OCI-M2 (cell line): ENCODE results near the gene MTRF1L.

ENCODE experiments used
- DNase-seq: peaks from one replicate; lab custom pipeline; 2025; ENCODE audit not compliant: unreplicated experiment; lab: John Stamatoyannopoulos, UW

The MTRF1L gene

DNA sequence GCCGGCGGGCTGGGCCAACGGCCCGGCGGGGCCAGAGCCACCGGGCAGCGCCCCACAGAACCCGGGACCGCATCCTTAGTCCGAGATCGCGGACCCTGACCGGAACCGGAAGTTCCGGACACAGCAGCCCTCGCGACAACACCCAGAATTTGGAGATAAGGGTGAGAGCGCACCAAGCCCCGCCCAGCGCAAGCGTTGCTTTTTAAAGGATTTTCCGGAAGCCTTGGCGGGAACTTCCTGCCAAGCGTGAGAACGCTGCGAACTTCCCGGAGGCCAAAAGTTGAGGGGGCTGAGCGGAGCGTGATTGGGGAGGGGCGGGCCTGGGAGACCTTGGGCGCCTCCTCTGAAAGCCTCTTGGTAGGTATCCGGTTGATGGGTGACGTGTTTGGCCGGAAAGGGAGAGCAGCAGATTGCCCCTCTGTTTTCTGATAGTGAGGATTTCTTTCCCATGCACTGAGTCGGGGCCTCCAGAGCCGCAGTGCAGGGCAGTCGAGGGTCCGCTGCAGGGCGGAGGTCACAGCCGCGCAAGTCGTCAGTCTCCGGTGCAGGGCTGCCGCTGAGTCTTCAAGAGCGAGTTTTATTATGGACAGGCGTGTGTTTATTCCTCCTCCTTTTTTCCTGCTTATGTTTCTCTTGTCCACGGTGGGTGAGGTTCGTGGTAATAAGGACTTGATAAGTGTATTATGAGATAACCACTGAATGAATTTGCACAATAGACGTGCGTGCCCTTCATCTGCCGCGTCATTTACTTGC is at the start of gene MTRF1L:
MTRF1L (minus strand) TSS at position 97 of the 753 bp plus-strand sequence; CDS start at position 73, 24 bp downstream.
- peak; percentile 92 for DNase-seq

DNA sequence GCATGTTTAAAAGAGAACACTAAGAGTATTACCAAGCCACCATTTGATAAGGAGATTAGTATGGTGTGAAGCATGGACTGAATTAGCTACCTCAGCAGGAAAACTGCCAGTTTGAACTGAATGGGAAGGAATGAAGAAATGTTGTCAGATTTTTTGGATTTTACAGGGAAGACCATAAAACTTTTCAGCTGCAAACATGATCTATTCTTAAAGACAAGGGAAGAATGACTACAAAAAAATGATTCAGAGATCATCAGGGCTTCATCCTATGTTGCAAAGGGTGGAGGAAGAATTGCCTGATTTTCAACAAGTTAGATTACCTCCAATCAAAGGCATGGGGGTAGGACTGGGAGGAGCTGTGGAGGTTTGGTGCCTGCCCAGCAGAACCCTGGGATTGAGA is 49.3 kb upstream of the MTRF1L start:
- no peak for DNase-seq

GRCh38 chr6:153048631-153049030 is 46.1 kb upstream of the MTRF1L start:
- DNase-seq, result no peak

GRCh38 chr6:153047386-153047785 is 44.9 kb upstream of the MTRF1L start:
- DNase-seq, result no peak

- no peak for DNase-seq
Measured at GRCh38 chr6:153045271-153045670, 42.8 kb upstream of the MTRF1L start.

DNA sequence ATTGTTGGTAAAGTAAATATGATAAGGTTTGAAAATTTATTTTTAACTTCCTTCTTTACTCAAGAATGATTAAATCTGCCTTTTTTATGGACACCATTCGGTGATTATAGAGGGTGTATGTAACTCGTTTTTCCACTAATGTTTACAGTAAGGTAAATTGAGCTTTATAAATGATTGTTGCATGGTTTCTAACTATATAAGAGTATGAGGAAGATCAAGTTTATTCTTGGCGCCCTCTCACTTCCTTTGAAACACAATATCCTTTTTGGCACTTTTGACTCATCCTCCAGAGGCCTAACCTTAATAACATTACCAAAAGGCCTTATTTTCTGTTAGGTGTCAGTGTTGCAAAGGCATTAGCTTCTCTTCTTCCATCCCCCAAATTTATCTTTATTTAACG is 41.8 kb upstream of the MTRF1L start:
- no peak for DNase-seq

- DNase-seq, result no peak
Measured at GRCh38 chr6:153043719-153044118, 41.2 kb upstream of the MTRF1L start.

- DNase-seq, result no peak
Measured at GRCh38 chr6:153038378-153039057, 36.0 kb upstream of the MTRF1L start.

GRCh38 chr6:153034139-153034538 is 31.6 kb upstream of the MTRF1L start:
- no peak for DNase-seq

- DNase-seq, result peak; percentile 17
Measured at GRCh38 chr6:153032255-153032882, 29.9 kb upstream of the MTRF1L start.

- no peak for DNase-seq
Measured at GRCh38 chr6:153031335-153031955, 28.9 kb upstream of the MTRF1L start.

DNA sequence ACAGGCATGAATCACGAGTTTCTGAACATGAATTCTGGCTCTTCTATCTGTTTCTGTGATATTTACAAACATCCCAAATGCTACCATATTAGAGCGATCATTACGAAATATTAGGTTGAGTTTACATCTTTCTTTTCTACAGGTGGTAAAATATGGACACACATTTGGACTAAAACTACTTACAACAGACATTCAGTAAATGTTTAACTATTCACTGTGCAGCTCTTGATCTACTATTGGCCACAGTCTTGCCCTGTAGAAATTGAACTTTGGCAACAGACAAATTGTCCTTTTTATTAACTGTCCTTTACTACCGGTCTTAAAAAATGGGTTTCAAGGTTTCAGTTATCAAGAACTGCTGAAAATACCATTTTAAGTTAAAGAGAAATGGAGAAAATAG is 26.5 kb upstream of the MTRF1L start:
- DNase-seq, result no peak

GRCh38 chr6:153028286-153028685 is 25.8 kb upstream of the MTRF1L start:
- no peak for DNase-seq

DNA sequence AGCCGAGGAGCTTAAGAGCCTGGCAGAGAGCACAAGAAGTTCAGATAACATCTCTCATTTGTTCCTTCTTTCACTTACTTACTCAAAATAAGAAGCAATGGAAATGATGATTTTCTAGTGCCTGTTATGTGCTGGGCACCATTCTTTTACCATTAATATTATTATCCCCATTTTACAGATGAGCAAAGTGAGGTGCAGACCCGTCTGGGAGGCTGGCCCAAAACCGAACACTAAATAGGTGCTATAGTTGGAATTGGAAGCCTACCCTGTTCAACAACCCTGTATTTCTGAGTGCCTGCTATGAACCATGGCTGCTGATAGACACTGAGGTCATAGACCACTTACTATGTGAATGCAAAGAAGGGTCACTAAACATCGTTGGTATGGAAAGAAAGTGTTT is 25.0 kb upstream of the MTRF1L start:
- no peak for DNase-seq

GRCh38 chr6:153024709-153025017 is 22.2 kb upstream of the MTRF1L start:
- no peak for DNase-seq

- peak; percentile 46 for DNase-seq
Measured at GRCh38 chr6:153023977-153024708, 21.6 kb upstream of the MTRF1L start.

DNA sequence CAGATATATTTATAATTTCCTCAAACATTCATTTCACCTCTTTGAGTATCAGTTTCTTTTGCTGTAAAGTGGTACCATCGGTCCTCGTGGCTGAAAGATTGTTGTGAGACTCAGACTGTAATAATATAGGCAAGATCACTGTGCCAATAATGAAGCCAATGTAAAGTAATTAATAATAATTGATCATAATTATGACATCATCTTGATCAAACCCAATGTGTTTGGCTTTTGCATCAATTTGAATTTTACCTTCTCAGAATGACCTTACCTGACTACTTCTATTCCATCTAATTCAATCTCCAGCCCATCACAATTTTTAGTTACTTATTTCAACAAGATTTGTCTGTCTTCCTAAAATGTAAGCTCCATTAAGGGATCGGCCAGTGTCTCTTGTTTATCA is 15.8 kb upstream of the MTRF1L start:
- no peak for DNase-seq

DNA sequence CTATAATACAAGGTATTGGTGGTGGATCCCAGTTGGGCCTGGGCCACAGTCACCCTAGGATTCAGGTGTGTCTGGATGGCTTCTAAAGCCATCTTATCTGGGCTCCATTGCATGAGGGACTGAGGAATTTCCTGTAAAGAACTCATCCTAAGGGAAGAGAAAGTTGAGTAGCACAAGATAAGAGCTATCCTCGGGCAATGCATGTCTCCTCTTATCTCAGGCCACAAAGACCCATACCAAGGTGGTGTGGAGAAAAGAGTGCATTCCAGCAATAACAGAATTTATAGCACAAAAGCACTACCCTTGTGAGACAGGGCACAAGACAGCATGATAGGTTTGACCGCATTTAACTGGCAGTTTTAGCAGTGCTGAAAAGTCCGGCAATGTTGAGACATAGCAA is 14.3 kb upstream of the MTRF1L start:
- DNase-seq, result no peak

DNA sequence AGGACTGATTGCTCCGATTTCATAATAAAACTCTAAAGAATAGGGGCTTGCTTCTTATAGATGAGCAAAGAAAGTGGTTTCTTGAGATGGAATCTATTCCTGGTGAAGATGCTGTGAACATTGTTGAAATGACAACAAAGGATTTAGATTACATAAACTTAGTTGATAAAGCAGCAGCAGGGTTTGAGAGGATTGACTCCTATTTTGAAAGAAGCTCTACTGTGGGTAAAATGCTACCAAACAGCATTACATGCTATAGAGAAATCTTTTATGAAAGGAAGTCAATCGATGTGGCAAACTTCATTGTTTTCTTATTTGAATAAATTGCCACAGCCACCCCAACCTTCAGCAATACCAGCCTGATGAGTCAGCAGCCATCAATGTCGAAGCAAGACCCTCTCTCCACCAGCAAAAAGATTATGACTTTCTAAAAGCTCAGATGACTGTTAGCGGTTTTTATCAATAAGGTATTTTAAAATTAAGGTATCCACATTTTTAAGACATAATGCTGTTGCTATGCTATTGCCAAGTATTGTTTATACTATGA is 12.7 kb upstream of the MTRF1L start:
- no peak for DNase-seq

DNA sequence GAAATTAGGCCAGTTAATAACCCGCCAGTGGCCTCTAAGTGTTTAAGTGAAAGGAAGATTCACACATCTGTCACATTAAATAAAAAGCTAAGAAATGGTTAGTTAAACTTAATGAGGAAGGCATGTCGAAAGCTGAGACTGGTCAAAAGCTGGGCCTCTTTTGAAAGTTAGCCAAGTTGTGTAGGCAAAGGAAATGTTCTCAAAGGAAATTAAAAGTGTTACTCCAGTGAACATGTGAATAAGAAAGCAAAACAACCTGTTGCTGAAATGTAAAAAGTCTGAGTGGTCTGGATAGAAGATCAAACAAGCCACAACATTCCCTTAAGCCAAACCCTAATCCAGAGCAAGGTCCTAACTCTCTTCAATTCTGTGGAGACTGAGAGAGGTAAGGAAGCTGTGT is 10.9 kb upstream of the MTRF1L start:
- DNase-seq, result no peak

- no peak for DNase-seq
Measured at GRCh38 chr6:153012856-153013255, 10.3 kb upstream of the MTRF1L start.
